Stimulated activated CD4-positive, alpha-beta T cell treated with anti-CD3 and anti-CD28 coated beads, TNF-alpha, amount 100 ng/mL, for 1 hour (primary cell): ENCODE measurements around the gene THRB.
"Not testable (repeated sequence)": the region's sequence is repeated elsewhere in the genome, so short reads cannot be mapped to it uniquely, and the experiment has no call there.

Experiments used
- DNase-seq, 3 donors: peaks; one replicate each; pipeline ENCODE4 v3.0.0-alpha.2; 2020; ENCODE audit warnings: low read depth in 3 of 3, low spot score in 1 of 3

Gene THRB

GRCh38 chr3:24407980-24408680 is 86.5 kb downstream of the THRB start:
- DNase-seq: no peak

- DNase-seq: no peak
Measured at GRCh38 chr3:24406900-24407299, 87.8 kb downstream of the THRB start.

GRCh38 chr3:24405057-24405456 is 89.6 kb downstream of the THRB start:
- no peak for DNase-seq

- DNase-seq: no peak
Measured at GRCh38 chr3:24401811-24402185, 92.9 kb downstream of the THRB start.

GRCh38 chr3:24401090-24401810 is 93.4 kb downstream of the THRB start:
- DNase-seq: no peak

- DNase-seq: no peak
Measured at GRCh38 chr3:24400450-24400849, 94.2 kb downstream of the THRB start.

GRCh38 chr3:24400015-24400414 is 94.6 kb downstream of the THRB start:
- DNase-seq: no peak

GRCh38 chr3:24399614-24400013 is 95.0 kb downstream of the THRB start:
- no peak for DNase-seq

GRCh38 chr3:24398712-24399111 is 95.9 kb downstream of the THRB start:
- DNase-seq: not testable (repeated sequence)

GRCh38 chr3:24396338-24396737 is 98.3 kb downstream of the THRB start:
- no peak for DNase-seq

- no peak for DNase-seq
Measured at GRCh38 chr3:24394754-24395153, 99.9 kb downstream of the THRB start.

GRCh38 chr3:24393316-24393715 is 101.3 kb downstream of the THRB start:
- no peak for DNase-seq

GRCh38 chr3:24390169-24391130 is 104.2 kb downstream of the THRB start:
- no peak for DNase-seq

- no peak for DNase-seq
Measured at GRCh38 chr3:24389108-24390090, 105.3 kb downstream of the THRB start.

- no peak for DNase-seq
Measured at GRCh38 chr3:24388611-24389010, 106.0 kb downstream of the THRB start.

- DNase-seq: no peak
Measured at GRCh38 chr3:24388159-24388558, 106.5 kb downstream of the THRB start.

GRCh38 chr3:24387493-24387892 is 107.2 kb downstream of the THRB start:
- DNase-seq: no peak

- DNase-seq: no peak
Measured at GRCh38 chr3:24387000-24387399, 107.7 kb downstream of the THRB start.

GRCh38 chr3:24386458-24386857 is 108.2 kb downstream of the THRB start:
- no peak for DNase-seq

- no peak for DNase-seq
Measured at GRCh38 chr3:24385012-24385615, 109.5 kb downstream of the THRB start.
